Left forelimb (tissue), 1 donor: ENCODE data around the gene APC2.
"Not testable (repeated sequence)": the region's sequence is repeated elsewhere in the genome, so short reads cannot be mapped to it uniquely, and the experiment has no call there.

Source experiments
- DNase-seq: peaks from one replicate; pipeline ENCODE4 v3.0.0-alpha.2; 2018; ENCODE audit warnings: low spot score

APC2 gene

DNA sequence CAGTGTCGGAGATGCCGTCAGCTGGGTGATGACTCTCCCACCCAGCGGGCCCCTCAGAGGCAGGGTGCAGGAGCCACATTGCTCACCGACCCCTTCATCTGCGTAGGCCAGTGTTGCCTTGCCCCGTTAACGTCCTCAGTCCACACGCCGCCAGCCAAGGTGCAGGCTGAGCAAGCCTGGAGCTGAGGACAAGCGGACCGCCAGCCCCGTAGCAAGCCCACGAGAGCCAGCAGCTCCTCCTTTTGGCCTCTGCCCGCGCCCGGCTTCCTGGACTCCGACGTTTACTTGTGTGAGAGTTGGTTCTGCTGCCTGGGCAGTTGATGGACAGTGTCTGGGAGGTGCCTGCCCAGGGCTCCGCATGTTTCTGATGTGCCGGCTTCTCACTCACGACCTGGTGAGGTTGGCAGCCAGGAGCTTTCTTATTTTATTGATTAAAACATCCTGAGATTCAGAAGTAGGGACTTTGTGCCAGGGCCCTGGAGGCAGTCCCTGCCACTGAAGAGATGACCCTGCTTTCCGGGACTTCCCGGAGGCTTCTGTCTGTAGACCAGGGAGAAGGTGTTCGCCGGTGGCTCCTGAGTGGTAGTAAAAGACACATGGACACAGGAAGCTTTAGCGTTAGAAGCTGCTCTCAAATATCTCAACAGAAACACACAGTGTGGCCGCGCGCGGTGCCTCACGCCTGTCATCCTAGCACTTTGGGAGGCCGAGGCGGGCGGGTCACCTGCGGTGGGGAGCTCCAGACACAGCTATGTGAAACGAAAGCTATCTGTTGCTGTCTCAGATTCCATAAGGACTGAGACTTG is 36.7 kb upstream of the APC2 start:
- no peak for DNase-seq

DNA sequence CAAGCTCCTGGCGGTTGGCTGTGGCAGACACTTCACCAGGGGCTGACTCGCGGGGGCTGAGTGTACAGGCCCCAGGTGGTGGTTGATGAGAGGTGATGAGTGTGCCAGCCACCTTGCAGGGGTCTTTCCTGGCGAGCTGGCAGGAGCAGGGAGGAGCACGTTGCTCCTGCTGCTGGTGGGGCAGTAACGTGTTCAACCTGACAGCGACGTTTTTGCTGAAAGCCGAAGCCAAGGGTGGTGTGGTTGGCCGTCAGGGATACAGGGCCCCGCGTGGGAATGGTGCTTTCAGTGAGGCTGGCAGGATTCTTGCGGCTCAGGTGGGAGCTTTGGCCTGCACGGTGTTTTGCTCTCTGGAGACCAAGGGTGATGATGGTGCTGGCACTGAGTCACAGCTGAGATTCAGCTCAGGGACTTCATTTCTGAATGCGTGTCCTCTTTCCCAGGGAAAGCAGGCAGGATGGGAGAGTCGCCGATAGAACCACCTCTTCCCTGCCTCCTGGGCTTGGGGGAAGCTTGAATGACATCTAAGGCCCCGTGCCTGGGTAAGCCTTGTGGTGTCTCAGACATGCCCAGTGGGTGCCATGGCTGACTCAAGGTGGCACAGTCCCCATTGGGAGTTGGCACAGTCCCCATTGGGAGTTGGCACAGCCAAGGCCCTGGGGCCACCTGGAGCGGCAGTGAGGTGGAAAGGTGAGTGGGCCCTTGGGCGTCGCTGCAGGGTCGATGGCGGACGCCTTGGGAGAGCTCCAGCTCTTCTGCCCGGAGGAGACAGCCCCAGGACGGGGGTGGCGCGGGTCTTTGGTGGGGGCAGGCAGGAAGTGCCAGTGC is 33.7 kb upstream of the APC2 start:
- DNase-seq, result no peak

GRCh38 chr19:1417145-1417544 is 32.8 kb upstream of the APC2 start:
- no peak for DNase-seq

GRCh38 chr19:1417681-1418495 is 32.0 kb upstream of the APC2 start:
- DNase-seq, result no peak

DNA sequence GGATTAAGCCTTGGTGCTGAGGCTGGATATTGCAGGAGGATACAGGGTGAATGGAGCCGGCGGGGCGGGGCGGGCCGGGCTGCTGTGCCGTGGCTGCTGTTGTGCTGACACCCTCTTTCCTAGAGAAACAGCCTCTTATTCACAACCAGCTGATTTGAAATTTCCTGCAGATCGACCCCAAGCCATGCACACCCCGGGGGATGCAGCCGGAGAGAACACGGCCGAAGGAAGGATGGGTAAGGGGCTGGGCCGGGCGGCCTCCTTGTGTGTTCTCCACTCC is 31.5 kb upstream of the APC2 start:
- DNase-seq, result no peak

DNA sequence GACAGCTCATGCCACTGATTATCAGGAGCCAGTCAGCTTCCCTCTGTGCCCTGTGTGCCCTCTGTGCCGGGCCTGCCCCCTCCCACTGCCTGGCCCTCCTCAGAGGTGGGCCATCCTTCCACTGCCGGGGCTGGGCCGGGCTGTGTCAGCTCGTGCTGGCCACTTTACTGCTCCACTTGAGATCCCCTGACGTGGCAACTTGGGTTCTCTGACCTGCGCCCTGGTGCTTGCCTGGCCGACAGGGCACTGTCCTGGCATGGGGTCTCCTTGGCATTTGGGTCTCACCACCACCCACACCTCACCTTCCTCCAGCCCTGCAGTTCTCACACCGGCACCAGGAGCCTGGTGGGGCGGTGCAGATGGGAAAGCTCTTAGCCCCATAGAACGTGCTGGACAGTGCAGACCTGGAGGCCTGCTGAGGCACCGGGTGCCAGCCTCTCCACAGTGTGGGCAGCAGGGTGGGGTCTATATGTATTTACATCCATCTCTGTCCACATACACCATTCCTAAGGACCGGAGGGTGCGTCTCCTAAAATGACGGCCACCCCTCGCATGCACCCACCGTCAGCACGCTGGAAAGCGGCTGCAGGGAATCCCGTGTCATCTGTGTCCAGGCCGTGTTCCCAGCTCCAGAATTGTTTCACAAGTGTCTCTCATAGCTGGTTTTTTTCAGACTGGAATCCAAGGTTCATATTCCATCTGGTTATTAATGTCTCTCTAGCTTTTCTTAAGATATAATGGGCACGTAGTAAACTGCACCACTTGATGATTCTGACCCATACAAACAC is 30.8 kb upstream of the APC2 start:
- no peak for DNase-seq

GRCh38 chr19:1420085-1420484 is 29.8 kb upstream of the APC2 start:
- DNase-seq, result not testable (repeated sequence)

- DNase-seq, result no peak
Measured at GRCh38 chr19:1420590-1420989, 29.3 kb upstream of the APC2 start.

DNA sequence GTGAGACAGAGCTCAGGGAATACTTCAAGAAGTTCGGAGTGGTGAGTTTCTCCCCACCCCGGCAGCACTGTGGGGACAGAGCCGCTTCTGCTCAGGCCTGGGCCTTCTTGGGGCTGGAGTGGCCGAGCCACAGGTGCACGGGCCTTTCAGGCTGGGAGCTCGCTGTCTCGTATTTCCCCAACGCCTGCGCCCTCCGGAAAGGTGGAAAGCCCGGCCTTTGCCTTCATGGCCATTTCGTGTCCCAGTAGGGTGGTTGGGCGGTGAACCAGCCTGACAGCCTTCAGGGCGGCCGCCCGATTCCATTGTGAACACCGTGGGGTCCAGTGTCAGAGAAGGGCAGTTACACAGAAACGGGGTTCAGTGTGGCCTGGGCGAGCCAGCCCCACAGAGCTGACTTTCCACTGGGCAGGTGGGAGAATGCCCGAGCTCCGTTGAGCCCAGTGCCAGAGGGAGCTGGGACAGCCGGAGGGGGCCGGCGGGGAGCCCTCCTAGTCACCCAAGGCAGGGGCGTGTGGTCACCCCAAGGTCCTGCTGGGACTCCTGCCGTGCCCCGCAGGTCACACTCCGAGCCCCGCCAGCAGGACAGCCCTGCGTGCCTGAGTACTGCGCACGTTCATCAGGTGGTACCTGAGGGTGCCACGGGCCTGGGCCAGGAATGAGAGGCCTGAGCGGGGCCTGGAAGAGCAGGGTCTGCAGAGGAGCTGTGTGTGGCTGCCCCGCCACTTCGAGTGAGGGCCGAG is 28.5 kb upstream of the APC2 start:
- DNase-seq, result no peak

GRCh38 chr19:1421958-1422305 is 28.0 kb upstream of the APC2 start:
- no peak for DNase-seq

- no peak for DNase-seq
Measured at GRCh38 chr19:1422360-1422759, 27.6 kb upstream of the APC2 start.

DNA sequence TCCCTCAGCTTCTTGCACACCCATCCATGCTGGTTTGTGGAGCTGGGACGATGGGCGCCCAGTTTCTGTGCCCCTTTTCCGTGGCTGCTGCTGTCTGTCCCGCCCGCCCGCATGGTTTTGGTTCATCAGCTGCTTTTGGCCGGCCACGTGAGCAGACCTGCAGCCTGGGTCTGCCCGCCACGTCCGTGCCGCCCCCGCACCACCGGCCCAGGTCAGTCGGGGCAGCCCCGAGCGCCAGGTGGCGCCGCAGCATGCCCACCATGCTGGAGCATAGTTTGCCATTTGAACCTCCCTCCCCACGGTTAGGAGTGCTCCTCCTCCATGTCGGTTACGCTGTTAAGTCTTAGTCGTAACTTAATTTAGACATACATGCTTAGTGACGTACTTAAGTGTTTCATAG is 27.0 kb upstream of the APC2 start:
- DNase-seq, result no peak

GRCh38 chr19:1423436-1424191 is 26.3 kb upstream of the APC2 start:
- DNase-seq, result no peak

DNA sequence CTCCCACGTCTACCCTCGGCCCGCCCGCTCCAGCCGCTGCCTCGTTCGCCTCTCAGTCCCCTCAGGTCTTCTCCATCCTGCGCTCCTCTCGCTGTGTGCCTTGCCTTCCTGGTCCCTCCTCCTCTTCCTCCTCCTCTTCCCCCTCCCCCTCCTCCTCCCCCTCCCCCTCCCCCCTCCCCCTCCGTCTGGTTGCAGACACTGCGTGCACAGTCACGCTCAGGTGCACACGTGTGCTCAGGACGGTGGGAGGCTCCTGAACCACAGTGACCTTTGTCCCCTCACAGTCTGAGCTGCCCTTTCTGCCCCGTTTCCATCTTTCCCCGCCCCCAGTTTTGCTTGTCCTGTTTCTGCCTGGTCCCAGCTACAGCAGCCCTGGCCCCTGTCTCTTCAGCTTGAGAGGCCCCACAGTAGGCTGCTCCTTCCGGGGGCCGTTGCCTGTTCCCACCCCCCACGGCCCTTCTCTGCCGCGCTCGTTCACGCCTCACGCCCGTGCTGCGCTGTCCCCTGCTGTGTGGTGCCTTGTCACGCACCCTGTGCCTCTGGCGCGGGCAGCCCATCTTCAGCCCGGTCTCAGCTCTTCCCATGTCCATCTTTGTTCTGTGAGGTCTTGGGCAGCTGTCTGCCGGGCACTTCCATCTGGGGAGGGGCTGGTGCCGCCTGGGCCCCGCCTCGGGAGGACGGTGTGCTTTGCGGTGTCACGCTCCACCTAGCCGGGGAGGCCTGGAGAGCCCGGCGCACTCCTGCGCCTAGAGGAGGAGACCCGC is 25.5 kb upstream of the APC2 start:
- DNase-seq, result no peak

GRCh38 chr19:1425102-1425837 is 24.7 kb upstream of the APC2 start:
- no peak for DNase-seq

DNA sequence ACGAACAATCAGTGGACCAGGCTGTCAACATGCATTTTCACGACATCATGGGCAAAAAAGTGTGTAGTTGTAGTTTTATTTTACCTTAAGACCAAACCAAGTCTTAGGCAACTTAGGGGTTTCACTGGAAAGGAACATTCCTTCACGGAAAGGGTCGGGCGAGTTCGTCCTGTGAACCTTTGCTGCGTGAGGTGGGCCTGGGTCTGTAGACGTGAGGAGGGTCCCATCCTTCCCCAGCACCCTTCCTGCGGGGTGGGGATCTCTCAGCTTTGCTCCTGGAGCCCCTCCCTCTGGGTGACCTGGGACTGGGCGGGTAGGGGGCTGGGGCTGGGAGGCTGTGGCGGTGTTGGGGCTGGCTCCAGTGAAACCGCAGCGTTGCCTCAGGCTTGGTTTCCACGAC is 24.0 kb upstream of the APC2 start:
- no peak for DNase-seq

- DNase-seq, result no peak
Measured at GRCh38 chr19:1426736-1427135, 23.2 kb upstream of the APC2 start.

DNA sequence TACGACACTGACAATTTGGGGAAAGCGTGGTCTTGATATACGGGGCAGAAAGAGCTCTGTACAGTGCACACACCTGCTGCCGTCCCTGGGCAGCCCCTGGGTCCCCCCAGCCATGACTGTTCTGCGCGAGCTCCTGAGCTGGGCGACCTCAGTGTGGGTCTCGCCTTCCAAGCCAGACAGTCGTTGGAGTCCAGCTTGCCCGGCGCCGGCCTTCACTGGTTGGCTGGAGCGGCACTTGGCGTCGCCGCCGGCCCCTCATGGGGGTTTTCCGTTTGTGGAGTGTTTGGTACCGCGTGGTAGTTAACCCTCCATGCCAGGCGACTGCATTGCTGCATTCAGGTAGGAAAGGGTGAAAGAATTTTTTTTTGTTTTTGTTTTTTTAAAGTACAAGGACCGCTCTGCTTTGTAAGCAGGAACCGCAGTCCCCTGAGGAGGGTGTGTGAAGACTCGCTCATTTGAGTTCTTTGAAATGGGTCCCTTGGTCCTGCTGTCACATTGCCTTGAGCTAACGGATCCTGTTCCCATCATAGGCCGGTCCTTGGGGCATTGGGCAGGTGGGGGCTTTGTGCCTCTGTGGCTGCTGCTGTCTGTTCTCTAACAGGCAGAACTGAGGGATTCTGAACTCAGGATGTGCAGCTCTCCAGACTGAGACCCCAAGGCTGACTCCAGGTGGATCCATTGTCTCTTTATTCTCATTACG is 22.6 kb upstream of the APC2 start:
- no peak for DNase-seq
